Mesothelial cell of epicardium (in vitro differentiated cells): ENCODE measurements around the gene GRIP1. TPM values are rescaled to one million over a fixed set of nuclear protein-coding genes. Genes with fewer than 3 reads are reported as not detected.

Experiments
- DNase-seq, 2 experiments: peaks; one replicate each; pipeline ENCODE4 v3.0.0; 2021; ENCODE audit warnings: low spot score in 2 of 2; ENCODE audit not compliant: unreplicated experiment in 2 of 2
- H3K27ac Mint-ChIP-seq: 2 replicates; pipeline ENCODE4 v1.8.0; 2021; ENCODE audit warnings: mixed read lengths
- H3K27me3 Mint-ChIP-seq: 2 replicates; pipeline ENCODE4 v1.8.0; 2021; ENCODE audit warnings: low read depth, mixed read lengths
- H3K36me3 Mint-ChIP-seq: 2 replicates; pipeline ENCODE4 v1.8.0; 2021; ENCODE audit warnings: mixed read lengths
- H3K4me1 Mint-ChIP-seq: 2 replicates; pipeline ENCODE4 v1.8.0; 2021; ENCODE audit warnings: mixed read lengths
- H3K4me3 Mint-ChIP-seq: 2 replicates; pipeline ENCODE4 v1.8.0; 2021; ENCODE audit warnings: mild to moderate bottlenecking, moderate library complexity, mixed read lengths
- H3K9me3 Mint-ChIP-seq: 2 replicates; pipeline ENCODE4 v1.8.0; 2021; ENCODE audit warnings: mixed read lengths
- CTCF ChIP-seq: fragments of 200-600 bp; sonication (generic); IDR thresholded peaks from one replicate; pipeline ENCODE4 v1.5.0; 2021; ENCODE audit warnings: antibody characterized with exemption; ENCODE audit not compliant: unreplicated experiment
- total RNA-seq: library from RNA; stranded (reverse); gene quantifications from 3 replicates; pipeline ENCODE4 v1.2.1, GENCODE V29; 2021

The GRIP1 gene
- total RNA-seq, 1 donor from 2014 or later: 89.3 TPM

- Mint-ChIP-seq H3K4me3 (no peak overlapping the region), H3K4me1 (peaks cover 2% of the 10 kb centered on the region), H3K27ac (no peak overlapping the region), H3K9me3 (no peaks in the 10 kb centered on the region), H3K27me3 (no peaks in the 10 kb centered on the region), H3K36me3 (peaks cover 3% of the 10 kb centered on the region)
- DNase-seq: no peak
- no peak for TF ChIP-seq CTCF
Observed at GRCh38 chr12:66596199-66596598, 82.7 kb downstream of the GRIP1 start.

- no peak overlapping the region for H3K27ac Mint-ChIP-seq
- TF ChIP-seq CTCF: no peak
- peaks cover 3% of the 10 kb centered on the region for H3K36me3 Mint-ChIP-seq
- no peaks in the 10 kb centered on the region for H3K9me3 Mint-ChIP-seq
- no peak overlapping the region for H3K4me3 Mint-ChIP-seq
- peaks cover 5% of the 10 kb centered on the region for H3K4me1 Mint-ChIP-seq
- no peaks in the 10 kb centered on the region for H3K27me3 Mint-ChIP-seq
- no peak for DNase-seq
Observed at GRCh38 chr12:66594688-66595087, 84.2 kb downstream of the GRIP1 start.

- no peaks in the 10 kb centered on the region for H3K9me3 Mint-ChIP-seq
- no peak for TF ChIP-seq CTCF
Observed at GRCh38 chr12:66590275-66590985, 88.4 kb downstream of the GRIP1 start.

GRCh38 chr12:66589095-66589494, 89.8 kb downstream of the GRIP1 start:
- TF ChIP-seq CTCF: no peak
- H3K36me3 Mint-ChIP-seq: no peaks in the 10 kb centered on the region
- H3K4me1 Mint-ChIP-seq: peaks cover 5% of the 10 kb centered on the region
- H3K27me3 Mint-ChIP-seq: no peaks in the 10 kb centered on the region
- H3K9me3 Mint-ChIP-seq: peaks cover 5% of the 10 kb centered on the region
- no peak overlapping the region for H3K4me3 Mint-ChIP-seq
- H3K27ac Mint-ChIP-seq: no peak overlapping the region
- no peak for DNase-seq

More at GRCh38 chr12:66590275-66590985, 88.4 kb downstream of the GRIP1 start:
- Mint-ChIP-seq H3K27ac (no peak overlapping the region), H3K4me3 (no peak overlapping the region), H3K4me1 (peaks cover 5% of the 10 kb centered on the region), H3K27me3 (no peaks in the 10 kb centered on the region), H3K36me3 (peaks cover 3% of the 10 kb centered on the region)
- no peak for DNase-seq

- H3K36me3 Mint-ChIP-seq: no peaks in the 10 kb centered on the region
- no peak overlapping the region for H3K4me3 Mint-ChIP-seq
- H3K9me3 Mint-ChIP-seq: peaks cover 5% of the 10 kb centered on the region
- H3K27me3 Mint-ChIP-seq: no peaks in the 10 kb centered on the region
- H3K27ac Mint-ChIP-seq: no peak overlapping the region
- H3K4me1 Mint-ChIP-seq: peaks cover 5% of the 10 kb centered on the region
- DNase-seq: no peak
- TF ChIP-seq CTCF: no peak
Observed at GRCh38 chr12:66587912-66588311, 91.0 kb downstream of the GRIP1 start.
